ENCODE measurements around the gene NFYC.

GRCh38 chr1:40766560-40766959 lies 75.1 kb downstream of the NFYC start:
- TF ChIP-seq POLR2A (IDR thresholded peaks at IDR 0.05): no peak
- TF ChIP-seq CTCF (IDR thresholded peaks at IDR 0.05): no peak
- no peak for TF ChIP-seq POLR2AphosphoS5 (IDR thresholded peaks at IDR 0.05)

Data from breast epithelium (tissue), 3 donors.